HEK293 (cell line): Measurements from ENCODE around the gene TP73.

Experiments
- YY1 ChIP-seq: fragments of 450-650 bp; formaldehyde crosslinking; IDR thresholded peaks from 2 replicates; pipeline ENCODE4 v1.5.1; 2018; ENCODE audit warnings: missing biosample characterization, missing genetic modification characterization
- ZNF121 ChIP-seq: fragments of 450-650 bp; formaldehyde crosslinking; IDR thresholded peaks from 2 replicates; pipeline ENCODE4 v1.5.1; 2016; ENCODE audit warnings: missing biosample characterization, missing genetic modification characterization
- ZNF2 ChIP-seq: fragments of 450-650 bp; formaldehyde crosslinking; IDR thresholded peaks from 2 replicates; pipeline ENCODE4 v1.5.1; 2016; ENCODE audit warnings: missing biosample characterization, missing genetic modification characterization

DNA sequence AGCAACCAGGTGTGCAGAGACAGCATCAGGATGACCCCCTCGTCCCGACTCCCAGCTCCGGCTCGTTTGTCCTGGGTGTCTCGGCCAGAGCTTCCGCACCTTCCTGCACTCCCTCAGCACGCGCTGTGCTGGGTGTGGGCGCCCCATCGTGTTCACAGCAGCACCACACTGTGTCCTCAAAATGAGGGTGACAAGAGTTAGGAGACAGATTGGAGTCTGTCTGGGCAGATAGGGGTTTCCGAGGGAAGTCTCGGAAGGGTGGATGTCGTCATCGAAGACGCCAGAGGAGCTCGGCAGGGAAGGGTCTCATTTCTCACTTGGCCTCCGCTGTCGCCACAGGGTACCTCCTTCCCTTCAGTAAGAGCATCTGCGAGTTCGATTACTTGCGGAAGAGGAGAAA, 104.1 kb downstream of the TP73 start:
- TF ChIP-seq ZNF121, result no peak
- TF ChIP-seq YY1, result no peak
- TF ChIP-seq ZNF2 (tag by site-specific recombination), result no peak
